ENCODE measurements around the gene PDE4A. TPM values are rescaled to one million over a fixed set of nuclear protein-coding genes. Genes with fewer than 3 reads are reported as not detected.
"Not testable (repeated sequence)": the region's sequence is repeated elsewhere in the genome, so short reads cannot be mapped to it uniquely, and the experiment has no call there.

PDE4A gene
- total and polyA plus RNA-seq, 12 donors, result 0.28 to 20.4 (median 11.2) TPM

- H3K9me3 ChIP-seq (replicated peaks in 1 of 3), result no peaks in the 10 kb centered on the region
- peaks cover 0 to 50% of the 10 kb centered on the region in 2 donors for H3K36me3 ChIP-seq (replicated peaks in 1 of 2)
- no peak overlapping the region for H3K27ac ChIP-seq
- intact Hi-C loops (cut with DNase I), result no loop called here
- TF ChIP-seq POLR2A (IDR thresholded peaks at IDR 0.05) (no peak), CTCF (IDR thresholded peaks at IDR 0.05) (no peak)
- H3K4me1 ChIP-seq (replicated peaks in 1 of 2), result peaks cover 2 to 3% of the 10 kb centered on the region in 2 donors
- peak in 1 of 7 donors; percentile 29 for DNase-seq
- H3K27me3 ChIP-seq, result no peaks in the 10 kb centered on the region
- no peak overlapping the region for H3K4me3 ChIP-seq
- WGBS, 4 donors, result 73 to 81% (median 78%) methylated on average over 11 to 24 of the region's 24 CpGs
These were observed 24.4 kb upstream of the PDE4A start for GRCh38 chr19:10395917-10396316.

- no peak for DNase-seq
- whole genome bisulfite sequencing, 4 donors, result 74 to 86% (median 81%) methylated on average over 6 to 9 of the region's 9 CpGs
- no peaks in the 10 kb centered on the region for H3K27me3 ChIP-seq
- no peaks in the 10 kb centered on the region for H3K9me3 ChIP-seq (replicated peaks in 1 of 3)
- no peak overlapping the region for H3K27ac ChIP-seq
- H3K4me3 ChIP-seq, result no peak overlapping the region
- TF ChIP-seq CTCF (IDR thresholded peaks at IDR 0.05), result no peak
- no peak for TF ChIP-seq POLR2A (IDR thresholded peaks at IDR 0.05)
- H3K4me1 ChIP-seq (replicated peaks in 1 of 2), result peaks cover 18 to 20% of the 10 kb centered on the region in 2 donors
- peaks cover 0 to 21% of the 10 kb centered on the region in 2 donors for H3K36me3 ChIP-seq (replicated peaks in 1 of 2)
- intact Hi-C loops (cut with DNase I), result no loop called here
These were observed 21.5 kb upstream of the PDE4A start for GRCh38 chr19:10398819-10399218.

GRCh38 chr19:10399340-10399739 lies 21.0 kb upstream of the PDE4A start:
- DNase-seq; intact Hi-C loops (cut with DNase I); H3K27ac ChIP-seq; H3K9me3 ChIP-seq (replicated peaks in 1 of 3); H3K27me3 ChIP-seq; H3K4me3 ChIP-seq: not testable (repeated sequence)
- peaks cover 0 to 16% of the 10 kb centered on the region in 2 donors for H3K36me3 ChIP-seq (replicated peaks in 1 of 2)
- WGBS, 4 donors, result 91 to 96% (median 94%) methylated on average over 8 of the region's 8 CpGs
- peaks cover 21 to 23% of the 10 kb centered on the region in 2 donors for H3K4me1 ChIP-seq (replicated peaks in 1 of 2)

- no peak overlapping the region for H3K27ac ChIP-seq
- no peaks in the 10 kb centered on the region for H3K27me3 ChIP-seq
- no peak for DNase-seq
- peaks cover 0 to 10% of the 10 kb centered on the region in 2 donors for H3K36me3 ChIP-seq (replicated peaks in 1 of 2)
- H3K4me3 ChIP-seq, result no peak overlapping the region
- no peak for TF ChIP-seq CTCF (IDR thresholded peaks at IDR 0.05)
- TF ChIP-seq POLR2A (IDR thresholded peaks at IDR 0.05), result no peak
- intact Hi-C loops (cut with DNase I), result loop anchor here in 1 of 2 donors (10.0 kb wide), 1 partner anchor 175 kb away; no protein-coding TSS in a partner anchor
- WGBS, 4 donors, result 84 to 91% (median 87%) methylated on average over 6 to 8 of the region's 8 CpGs
- H3K9me3 ChIP-seq (replicated peaks in 1 of 3), result no peaks in the 10 kb centered on the region
- peaks cover 26 to 28% of the 10 kb centered on the region in 2 donors for H3K4me1 ChIP-seq (replicated peaks in 1 of 2)
These were observed 20.5 kb upstream of the PDE4A start for GRCh38 chr19:10399878-10400277.

- no peaks in the 10 kb centered on the region for H3K27me3 ChIP-seq
- peak overlapping the region in 3 of 5 donors; percentile 65 to 82 (median 76) for H3K27ac ChIP-seq
- peaks cover 28 to 29% of the 10 kb centered on the region in 2 donors for H3K4me1 ChIP-seq (replicated peaks in 1 of 2)
- intact Hi-C loops (cut with DNase I), result loop anchor here in 1 of 2 donors (10.0 kb wide), 1 partner anchor 172 kb away; no protein-coding TSS in a partner anchor
- TF ChIP-seq CTCF (IDR thresholded peaks at IDR 0.05) (no peak), POLR2A (IDR thresholded peaks at IDR 0.05) (peak in 1 of 2 donors; percentile 24)
- 0 to 4% (median 2%) methylated on average over 15 of the region's 15 CpGs for WGBS, 4 donors
- DNase-seq, result peak in 6 of 7 donors; percentile 53 to 81 (median 58)
- H3K9me3 ChIP-seq (replicated peaks in 1 of 3), result no peaks in the 10 kb centered on the region
- peak overlapping the region; percentile 59 to 98 (median 77) for H3K4me3 ChIP-seq
- no peaks in the 10 kb centered on the region for H3K36me3 ChIP-seq (replicated peaks in 1 of 2)
These were observed 17.8 kb upstream of the PDE4A start for GRCh38 chr19:10402441-10403038.

Measured in adrenal gland (tissue), 12 donors.